ENCODE data around the gene MAGEA10. TPM values are rescaled to one million over a fixed set of nuclear protein-coding genes. Genes with fewer than 3 reads are reported as not detected.
"Not testable (repeated sequence)": the region's sequence is repeated elsewhere in the genome, so short reads cannot be mapped to it uniquely, and the experiment has no call there.

MAGEA10 gene
- total RNA-seq (ENCODE audit: low replicate concordance): not detected in 2 replicates

DNA sequence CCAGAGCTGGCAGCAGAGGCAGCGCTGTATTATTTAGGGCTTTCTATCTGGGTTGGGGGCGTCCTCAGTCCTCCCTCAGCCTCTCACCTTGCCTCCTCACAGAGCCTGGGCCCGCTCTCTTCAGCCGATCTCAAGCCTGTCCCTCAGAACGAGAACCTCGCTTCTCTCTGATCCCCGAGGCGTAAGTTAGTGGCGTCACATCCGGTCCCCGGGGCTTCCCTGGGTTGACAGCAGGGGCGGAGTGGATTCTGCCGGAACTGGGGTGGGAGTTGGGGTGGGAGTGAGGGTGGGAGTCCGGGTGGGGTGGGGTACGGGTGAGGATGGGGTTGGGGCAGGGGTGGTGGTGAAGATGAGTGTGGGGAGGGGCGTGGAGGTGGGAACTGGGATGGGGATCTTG, at the start of gene MAGEA10:
Gene MAGEA10 (minus strand): TSS at position 190 of the 397 bp plus-strand sequence. CDS start 2,957 bp downstream, outside the sequence.
- TF ChIP-seq, protein P1, sequence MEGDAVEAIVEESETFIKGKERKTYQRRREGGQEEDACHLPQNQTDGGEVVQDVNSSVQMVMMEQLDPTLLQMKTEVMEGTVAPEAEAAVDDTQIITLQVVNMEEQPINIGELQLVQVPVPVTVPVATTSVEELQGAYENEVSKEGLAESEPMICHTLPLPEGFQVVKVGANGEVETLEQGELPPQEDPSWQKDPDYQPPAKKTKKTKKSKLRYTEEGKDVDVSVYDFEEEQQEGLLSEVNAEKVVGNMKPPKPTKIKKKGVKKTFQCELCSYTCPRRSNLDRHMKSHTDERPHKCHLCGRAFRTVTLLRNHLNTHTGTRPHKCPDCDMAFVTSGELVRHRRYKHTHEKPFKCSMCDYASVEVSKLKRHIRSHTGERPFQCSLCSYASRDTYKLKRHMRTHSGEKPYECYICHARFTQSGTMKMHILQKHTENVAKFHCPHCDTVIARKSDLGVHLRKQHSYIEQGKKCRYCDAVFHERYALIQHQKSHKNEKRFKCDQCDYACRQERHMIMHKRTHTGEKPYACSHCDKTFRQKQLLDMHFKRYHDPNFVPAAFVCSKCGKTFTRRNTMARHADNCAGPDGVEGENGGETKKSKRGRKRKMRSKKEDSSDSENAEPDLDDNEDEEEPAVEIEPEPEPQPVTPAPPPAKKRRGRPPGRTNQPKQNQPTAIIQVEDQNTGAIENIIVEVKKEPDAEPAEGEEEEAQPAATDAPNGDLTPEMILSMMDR (IDR thresholded peaks at IDR 0.05; ENCODE audit: insufficient read depth, low read length): no peak
- H3K4me3 ChIP-seq (ENCODE audit: low read depth, low read length): no peak within 1 kb of the TSS
- no peak for DNase-seq (ENCODE audit: low read depth)

DNA sequence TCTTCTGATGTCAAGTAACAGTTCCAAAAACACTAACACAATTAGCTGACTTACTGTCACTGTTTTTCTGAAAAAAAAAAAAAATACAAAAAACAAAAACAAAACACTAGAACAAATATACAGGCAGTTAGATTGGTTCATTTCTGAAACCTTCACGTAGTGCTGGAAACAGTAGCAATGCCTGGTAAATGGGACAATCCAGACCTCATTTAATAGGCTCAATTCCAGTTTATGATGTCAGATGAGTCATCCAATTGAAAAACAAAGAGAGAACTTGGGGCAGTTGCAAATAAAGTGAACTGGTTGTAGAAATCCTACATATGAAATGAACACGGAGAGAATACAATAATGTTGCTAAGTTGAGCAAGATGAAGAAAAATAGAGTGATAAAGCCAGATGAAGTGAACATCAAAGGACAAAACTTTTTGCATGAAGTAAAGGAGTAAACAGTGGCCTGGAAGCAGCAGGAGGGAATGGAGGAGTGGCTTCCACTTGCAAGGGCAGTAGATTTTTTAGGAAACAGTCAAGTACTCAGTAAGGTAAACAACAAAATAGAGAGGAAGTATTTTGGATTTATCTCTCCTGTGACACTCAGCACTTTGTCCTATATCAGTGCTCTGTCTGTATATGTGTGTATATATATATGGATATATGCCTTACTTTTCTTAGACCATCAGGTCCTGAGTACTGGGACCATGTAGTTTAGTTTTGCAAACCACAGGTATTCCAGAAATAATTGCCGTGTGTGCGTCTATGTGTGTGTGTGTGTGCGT, 39.3 kb upstream of the MAGEA10 start:
- TF ChIP-seq, protein P1 (IDR thresholded peaks at IDR 0.05; ENCODE audit: insufficient read depth, low read length): no peak
- no peak for DNase-seq (ENCODE audit: low read depth)
- no peak overlapping the region for H3K4me3 ChIP-seq (ENCODE audit: low read depth, low read length)

DNA sequence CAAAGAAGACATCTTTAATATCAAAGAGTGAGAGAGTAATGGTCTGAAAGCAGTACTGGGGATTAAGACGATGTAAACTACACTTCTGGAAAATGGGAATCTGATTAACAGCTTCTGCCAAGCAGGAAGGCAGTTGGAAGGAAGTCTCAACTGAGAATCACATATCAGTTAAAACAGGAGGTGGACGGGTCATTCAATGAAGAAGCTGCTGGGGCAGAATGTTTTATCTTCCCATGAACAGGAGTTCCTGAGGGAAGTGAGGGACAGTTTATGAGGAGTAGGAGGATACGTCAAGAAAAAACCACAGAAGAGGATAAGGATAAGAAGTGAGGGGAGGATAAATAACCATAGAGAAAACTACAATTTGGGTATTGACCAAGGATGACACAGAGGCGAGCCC, 38.7 kb upstream of the MAGEA10 start:
- DNase-seq (ENCODE audit: low read depth): no peak
- TF ChIP-seq, protein P1 (IDR thresholded peaks at IDR 0.05; ENCODE audit: insufficient read depth, low read length): no peak
- no peak overlapping the region for H3K4me3 ChIP-seq (ENCODE audit: low read depth, low read length)

DNA sequence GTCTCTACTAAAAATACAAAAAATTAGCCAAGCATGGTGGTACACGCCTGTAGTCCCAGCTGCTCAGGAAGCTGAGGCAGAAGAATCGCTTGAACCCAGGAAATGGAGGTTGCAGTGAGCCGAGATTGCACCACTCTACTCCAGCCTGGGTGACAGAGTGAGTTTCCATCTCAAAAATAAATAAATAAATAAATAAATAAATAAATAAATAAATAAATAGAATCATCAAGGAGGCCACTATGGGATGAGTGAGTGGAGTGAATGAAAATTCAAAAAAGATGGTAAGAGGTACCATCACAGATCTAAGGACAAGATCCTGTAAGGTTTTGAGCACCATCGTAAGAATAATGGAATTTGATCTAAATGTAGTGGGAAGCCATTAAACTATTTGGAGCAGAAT, 37.5 kb upstream of the MAGEA10 start:
- not testable (repeated sequence) for DNase-seq (ENCODE audit: low read depth)

DNA sequence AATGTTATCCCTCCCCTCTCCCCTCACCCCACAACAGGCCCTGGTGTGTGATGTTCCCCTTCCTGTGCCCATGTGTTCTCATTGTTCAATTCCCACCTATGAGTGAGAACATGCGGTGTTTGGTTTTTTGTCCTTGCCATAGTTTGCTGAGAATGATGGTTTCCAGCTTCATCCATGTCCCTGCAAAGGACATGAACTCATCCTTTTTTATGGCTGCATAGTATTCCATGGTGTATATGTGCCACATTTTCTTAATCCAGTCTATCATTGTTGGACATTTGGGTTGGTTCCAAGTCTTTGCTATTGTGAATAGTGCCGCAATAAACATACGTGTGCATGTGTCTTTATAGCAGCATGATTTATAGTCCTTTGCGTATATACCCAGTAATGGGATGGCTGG, 35.5 kb upstream of the MAGEA10 start:
- DNase-seq (ENCODE audit: low read depth); H3K4me3 ChIP-seq (ENCODE audit: low read depth, low read length): not testable (repeated sequence)

More for the DNA sequence above, 37.5 kb upstream of the MAGEA10 start:
- H3K4me3 ChIP-seq (ENCODE audit: low read depth, low read length): not testable (repeated sequence)

DNA sequence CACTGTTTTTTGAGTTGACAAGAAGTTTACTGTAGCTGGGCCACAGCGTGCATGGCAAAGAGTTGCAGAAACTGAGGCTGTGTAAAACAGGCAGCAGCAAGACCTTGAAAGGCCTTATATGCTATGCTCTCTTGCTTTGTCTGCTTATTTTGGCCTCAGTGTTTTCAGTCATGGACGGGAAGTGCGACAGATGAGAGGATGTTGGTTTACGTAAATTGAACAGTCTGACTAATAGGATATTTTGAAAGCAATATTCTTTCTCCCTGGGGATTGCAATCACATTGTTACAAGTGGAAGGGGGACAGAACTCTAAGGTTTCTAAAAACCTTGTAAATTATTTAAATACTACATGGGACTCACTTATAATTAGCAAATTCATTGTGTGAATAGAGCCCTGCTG, 32.2 kb upstream of the MAGEA10 start:
- no peak for DNase-seq (ENCODE audit: low read depth)
- TF ChIP-seq, protein P1 (IDR thresholded peaks at IDR 0.05; ENCODE audit: insufficient read depth, low read length): no peak
- H3K4me3 ChIP-seq (ENCODE audit: low read depth, low read length): no peak overlapping the region

DNA sequence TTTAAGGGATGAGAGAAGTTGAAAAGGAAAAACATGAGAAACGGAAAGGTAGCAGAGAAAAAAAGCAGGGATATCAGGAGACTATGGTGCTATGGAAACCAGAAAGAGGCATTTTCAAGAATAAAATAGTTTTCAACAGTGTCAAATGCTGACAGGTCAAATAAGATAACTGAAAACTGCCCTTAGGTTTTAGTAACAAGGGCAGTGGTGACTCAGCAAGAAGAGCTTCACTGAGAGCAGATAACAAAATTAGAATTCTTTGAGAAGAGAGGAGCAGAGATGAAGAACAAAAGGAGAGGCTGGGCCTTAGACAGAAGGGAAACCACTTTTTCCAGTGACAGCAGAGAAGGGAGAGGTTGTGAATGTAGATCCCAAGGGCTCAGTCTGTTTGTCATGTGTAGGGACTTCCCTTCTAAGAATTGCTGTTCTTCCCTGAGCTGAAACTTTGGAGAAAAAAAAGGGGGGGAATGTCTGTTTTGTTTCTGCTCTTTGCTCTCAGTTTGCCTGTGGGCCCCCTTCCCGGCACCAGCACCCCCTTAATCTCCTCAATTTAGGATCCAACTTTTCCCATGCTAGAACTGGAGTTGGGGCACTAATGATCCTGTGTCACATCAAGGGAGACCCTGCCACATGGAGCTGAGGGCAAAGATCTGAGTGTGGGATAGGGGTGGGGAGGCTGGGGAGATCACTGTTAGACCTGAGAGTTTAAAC, 26.8 kb upstream of the MAGEA10 start:
- no peak overlapping the region for H3K4me3 ChIP-seq (ENCODE audit: low read depth, low read length)
- no peak for DNase-seq (ENCODE audit: low read depth)
- TF ChIP-seq, protein P1 (IDR thresholded peaks at IDR 0.05; ENCODE audit: insufficient read depth, low read length): no peak

Data from fibroblast of the aortic adventitia (primary cell).